Tibial nerve (tissue), 4 donors: ENCODE results near the gene ERF. TPM values are rescaled to one million over a fixed set of nuclear protein-coding genes. Genes with fewer than 3 reads are reported as not detected.

Source experiments
- DNase-seq, 2 donors: peaks; one replicate each; pipeline ENCODE4 v3.0.0-alpha.2; 2019; ENCODE audit warnings: low spot score in 2 of 2
- H3K27ac ChIP-seq, 4 donors: fragments of 200-600 bp; sonication (generic) in 3 of 4; one replicate each; pipeline ENCODE4 v1.5.1; 2017 to 2019; ENCODE audit warnings: mild to moderate bottlenecking in 1 of 4
- H3K27me3 ChIP-seq, 2 donors: fragments of 200-600 bp; sonication (generic) in 1 of 2; one replicate each; pipeline versions ENCODE4 v1.5.1 to v1.6.0; 2017 to 2019
- H3K36me3 ChIP-seq, 3 donors: fragments of 200-600 bp; sonication (generic); one replicate each; pipeline ENCODE4 v1.5.1; 2018 to 2019
- H3K4me1 ChIP-seq, 4 donors: fragments of 200-600 bp; sonication (generic) in 3 of 4; one replicate each; pipeline ENCODE4 v1.5.1; 2017 to 2019
- H3K4me3 ChIP-seq, 4 donors: fragments of 200-600 bp; sonication (generic) in 3 of 4; one replicate each; pipeline ENCODE4 v1.5.1; 2017 to 2019; ENCODE audit warnings: mild to moderate bottlenecking in 1 of 4, moderate library complexity in 1 of 4
- H3K9me3 ChIP-seq, 4 donors: fragments of 200-600 bp; sonication (generic) in 3 of 4; one replicate each; pipeline ENCODE4 v1.5.1; 2017 to 2019
- EP300 ChIP-seq, 2 donors: sonication (generic); formaldehyde crosslinking; IDR thresholded peaks; one replicate each; pipeline ENCODE4 v1.6.1; 2017; ENCODE audit warnings: antibody characterized with exemption in 2 of 2, mild to moderate bottlenecking in 1 of 2
- POLR2A ChIP-seq, 2 donors: fragments of 450-650 bp; IDR thresholded peaks; one replicate each; pipeline ENCODE4 v1.6.1; 2017; ENCODE audit warnings: antibody characterized with exemption in 2 of 2, mild to moderate bottlenecking in 2 of 2, moderate library complexity in 2 of 2
- WGBS, 2 donors: methylation state at CpG; one replicate each; pipeline ENCODE4 v1.1.5; 2018; 5-methylcytosine and 5-hydroxymethylcytosine counted together
- total RNA-seq, 4 donors: library from RNA; depleted of rRNA; stranded (reverse); fragments of >200 nt; gene quantifications; one replicate each; pipeline ENCODE4 v1.1.0, GENCODE V29; 2016
- TF ChIP-seq, protein P1 (sequence below), 5 experiments: fragments of 200-600 bp in 3 of 5; fragments of 450-650 bp in 2 of 5; sonication (generic) in 3 of 5; IDR thresholded peaks; one replicate each; pipeline ENCODE4 v1.5.1; 2016 to 2019; ENCODE audit warnings: antibody characterized with exemption in 5 of 5, mild to moderate bottlenecking in 3 of 5, moderate library complexity in 2 of 5

The ERF gene
- total RNA-seq, 4 donors from 2014 or later, result 30.4 to 42.6 (median 35.1) TPM

DNA sequence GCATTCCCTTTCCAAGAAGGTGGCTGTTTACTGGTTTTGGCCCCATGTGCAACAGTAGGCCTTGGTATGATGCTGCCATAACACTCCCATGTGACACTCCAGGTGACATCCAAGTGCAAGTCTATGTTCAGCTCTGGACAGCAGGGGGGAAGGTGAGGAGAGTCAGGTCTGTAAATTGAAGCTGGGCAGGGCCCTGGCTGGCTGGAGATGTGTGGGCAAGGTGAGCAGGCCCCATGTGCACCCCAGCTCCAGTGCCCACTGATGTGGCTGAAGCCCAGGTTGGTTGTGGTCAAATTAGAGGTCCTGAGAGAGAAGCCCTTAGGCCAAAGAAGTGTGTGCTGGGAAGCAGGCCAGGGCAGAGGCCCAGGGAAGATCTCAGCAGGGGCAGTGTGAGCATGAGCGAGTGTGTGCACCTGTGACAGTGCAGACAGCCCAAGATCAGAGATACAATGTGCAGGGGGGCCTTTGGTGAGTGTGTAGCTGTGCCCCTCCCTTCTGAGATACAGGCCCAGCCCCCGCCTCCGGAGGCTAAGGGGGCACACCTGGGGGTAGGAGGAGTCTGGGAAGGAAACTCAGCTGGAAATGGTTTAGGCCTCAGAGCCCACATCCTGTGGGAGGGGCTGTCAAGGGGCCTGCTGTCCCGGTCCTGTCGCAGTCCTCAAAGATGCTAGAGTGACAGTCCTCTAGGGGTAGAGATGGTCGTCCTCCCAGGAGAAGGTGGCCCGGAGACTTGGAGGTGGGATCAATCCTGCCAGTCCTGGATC is 56.1 kb downstream of the ERF start:
- WGBS, 2 donors, result 56 to 65% methylated on average over 6 to 7 of the region's 7 CpGs
- peaks cover 0 to 76% (median 11%) of the 10 kb centered on the region in 3 donors for H3K36me3 ChIP-seq
- DNase-seq, result no peak
- no peaks in the 10 kb centered on the region for H3K27me3 ChIP-seq
- peak overlapping the region in 1 of 4 donors; percentile 78 for H3K27ac ChIP-seq
- H3K9me3 ChIP-seq, result no peaks in the 10 kb centered on the region
- no peak overlapping the region for H3K4me3 ChIP-seq
- peaks cover 0 to 24% (median 5%) of the 10 kb centered on the region in 4 donors for H3K4me1 ChIP-seq
- TF ChIP-seq EP300 (IDR thresholded peaks at IDR 0.05) (no peak), POLR2A (IDR thresholded peaks at IDR 0.05) (no peak)
- TF ChIP-seq, protein P1, sequence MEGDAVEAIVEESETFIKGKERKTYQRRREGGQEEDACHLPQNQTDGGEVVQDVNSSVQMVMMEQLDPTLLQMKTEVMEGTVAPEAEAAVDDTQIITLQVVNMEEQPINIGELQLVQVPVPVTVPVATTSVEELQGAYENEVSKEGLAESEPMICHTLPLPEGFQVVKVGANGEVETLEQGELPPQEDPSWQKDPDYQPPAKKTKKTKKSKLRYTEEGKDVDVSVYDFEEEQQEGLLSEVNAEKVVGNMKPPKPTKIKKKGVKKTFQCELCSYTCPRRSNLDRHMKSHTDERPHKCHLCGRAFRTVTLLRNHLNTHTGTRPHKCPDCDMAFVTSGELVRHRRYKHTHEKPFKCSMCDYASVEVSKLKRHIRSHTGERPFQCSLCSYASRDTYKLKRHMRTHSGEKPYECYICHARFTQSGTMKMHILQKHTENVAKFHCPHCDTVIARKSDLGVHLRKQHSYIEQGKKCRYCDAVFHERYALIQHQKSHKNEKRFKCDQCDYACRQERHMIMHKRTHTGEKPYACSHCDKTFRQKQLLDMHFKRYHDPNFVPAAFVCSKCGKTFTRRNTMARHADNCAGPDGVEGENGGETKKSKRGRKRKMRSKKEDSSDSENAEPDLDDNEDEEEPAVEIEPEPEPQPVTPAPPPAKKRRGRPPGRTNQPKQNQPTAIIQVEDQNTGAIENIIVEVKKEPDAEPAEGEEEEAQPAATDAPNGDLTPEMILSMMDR (IDR thresholded peaks at IDR 0.05), result no peak

Other genes starting within 250 kb of the ERF start
- gene GRIK5, start 184.9 kb downstream of the ERF start, total RNA-seq, result 10 to 100 TPM in 1 of 4 donors, 1 to 10 TPM in 3; 2.4 to 12.0 (median 3.2) TPM
- gene ZNF574, start 179.0 kb downstream of the ERF start, total RNA-seq, result 10 to 100 TPM; 14.3 to 22.2 (median 17.5) TPM
- gene POU2F2, start 122.7 kb downstream of the ERF start, total RNA-seq, result 1 to 10 TPM in 1 of 4 donors, under 1 TPM in 3; 0.21 to 6.0 (median 0.51) TPM
- gene DEDD2, start 37.5 kb downstream of the ERF start, total RNA-seq, result 10 to 100 TPM; 33.9 to 56.2 (median 40.3) TPM
- 1 to 10 TPM; 4.3 to 6.3 (median 6.3) TPM for gene ZNF526, start 34.8 kb downstream of the ERF start, total RNA-seq
- 10 to 100 TPM; 24.7 to 34.5 (median 28.3) TPM for gene GSK3A, start 12.5 kb downstream of the ERF start, total RNA-seq
- gene CIC, start 14.1 kb upstream of the ERF start, total RNA-seq, result 10 to 100 TPM; 27.0 to 74.1 (median 41.3) TPM
- under 1 TPM in 2 of 4 donors, not detected in 2; 0.30 to 0.44 TPM for gene PRR19, start 47.0 kb upstream of the ERF start, total RNA-seq
- 1 to 10 TPM; 3.8 to 9.0 (median 8.1) TPM for gene PAFAH1B3, start 47.5 kb upstream of the ERF start, total RNA-seq
- under 1 TPM in 1 of 4 donors, not detected in 3; 0.20 TPM for gene TMEM145, start 58.2 kb upstream of the ERF start, total RNA-seq
- gene MEGF8, start 70.5 kb upstream of the ERF start, total RNA-seq, result 10 to 100 TPM; 17.9 to 33.3 (median 22.4) TPM
- gene CNFN, start 135.2 kb upstream of the ERF start, total RNA-seq, result 1 to 10 TPM in 1 of 4 donors, not detected in 3; 5.0 TPM
- 100 to 1,000 TPM in 3 of 4 donors, 10 to 100 TPM in 1; 77.1 to 717 (median 234) TPM for gene LIPE, start 172.3 kb upstream of the ERF start, total RNA-seq
- gene CXCL17, start 187.8 kb upstream of the ERF start, total RNA-seq, result not detected